ENCODE results near the gene S100A1.

GRCh38 chr1:153616917-153617311 lies 11.3 kb upstream of the S100A1 start:
- no peak for TF ChIP-seq POLR2A (IDR thresholded peaks at IDR 0.05)
- TF ChIP-seq CTCF (IDR thresholded peaks at IDR 0.05) = no peak
- no peak for TF ChIP-seq POLR2AphosphoS5 (IDR thresholded peaks at IDR 0.05)
- TF ChIP-seq EP300 (IDR thresholded peaks at IDR 0.05) = no peak
